Fibroblast of peridontal ligament (primary cell): ENCODE data around the gene APOA5.
"Not testable (repeated sequence)": the region's sequence is repeated elsewhere in the genome, so short reads cannot be mapped to it uniquely, and the experiment has no call there.

ENCODE experiments used
- DNase-seq: peaks from one replicate; pipeline ENCODE4 v3.0.0-alpha.2; 2010; ENCODE audit errors: extremely low read depth

The APOA5 gene

DNA sequence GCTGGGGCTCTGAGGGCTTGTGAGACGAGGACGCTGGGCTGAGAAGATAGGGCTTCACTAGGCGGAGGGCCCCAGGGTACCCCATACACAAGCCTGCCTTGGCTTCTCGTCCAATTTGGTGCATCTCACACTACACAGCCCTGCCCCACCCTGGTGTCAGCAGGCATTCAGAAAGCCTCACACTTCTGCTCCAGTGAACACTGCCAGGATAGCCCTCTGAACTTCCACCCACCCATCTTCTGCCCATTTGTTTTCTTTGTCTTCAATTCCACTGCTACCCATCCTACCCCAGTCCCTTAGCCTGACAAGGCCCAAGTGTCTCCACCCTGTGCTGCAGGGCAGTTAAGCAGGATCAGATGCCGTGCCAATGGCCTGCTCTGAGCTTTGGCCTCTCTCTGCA lies 17.0 kb downstream of the APOA5 start:
- DNase-seq: no peak

DNA sequence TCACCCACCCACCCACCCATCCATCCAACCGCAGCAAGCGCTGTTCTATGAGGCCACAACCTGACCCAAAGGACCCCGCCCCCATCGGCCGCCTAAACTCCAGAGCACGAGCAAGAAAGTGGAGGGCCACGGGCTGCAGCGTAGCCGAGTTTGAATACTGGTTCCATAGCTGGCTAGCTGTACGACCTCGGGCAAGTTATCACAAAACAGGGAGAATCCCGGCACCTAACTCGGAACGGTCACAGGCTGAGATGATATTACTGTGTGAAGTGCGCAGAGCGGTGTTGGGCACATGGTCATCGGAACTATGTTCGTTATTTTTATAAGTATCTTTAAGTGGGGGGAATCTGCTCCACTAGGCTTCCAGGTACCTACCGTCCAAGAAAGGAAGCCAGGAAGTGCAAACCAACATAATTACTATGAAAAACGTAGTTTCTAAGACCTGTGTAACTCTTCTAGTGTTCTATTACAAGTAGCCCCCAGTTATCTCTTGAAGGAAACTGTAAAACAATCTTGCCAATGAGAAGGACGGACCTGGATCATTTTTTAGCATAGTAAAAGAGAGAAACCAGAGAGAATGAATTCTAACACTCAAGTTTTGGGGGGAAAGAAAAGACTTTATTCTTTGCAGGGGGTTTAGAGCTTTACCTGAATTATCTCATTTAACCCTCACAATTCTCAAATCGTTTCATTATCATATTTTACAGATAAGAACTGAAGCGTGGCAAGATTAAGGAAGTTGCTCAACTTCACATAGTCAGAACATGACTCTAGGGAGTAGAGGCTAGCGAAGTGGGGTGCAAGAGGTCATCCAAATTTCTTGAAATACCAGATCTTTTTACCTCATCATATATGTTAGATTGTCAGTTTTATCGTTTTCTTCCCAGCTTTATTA lies 18.2 kb downstream of the APOA5 start:
- DNase-seq: peak; percentile 29

GRCh38 chr11:116772443-116773202 lies 19.1 kb downstream of the APOA5 start, which contains the start of gene BUD13:
TSS of gene BUD13 (minus strand) at chr11:116772987. CDS start at chr11:116772964, 23 bp downstream.
- DNase-seq: peak; percentile 68

GRCh38 chr11:116771935-116772334 lies 19.7 kb downstream of the APOA5 start:
- no peak for DNase-seq

DNA sequence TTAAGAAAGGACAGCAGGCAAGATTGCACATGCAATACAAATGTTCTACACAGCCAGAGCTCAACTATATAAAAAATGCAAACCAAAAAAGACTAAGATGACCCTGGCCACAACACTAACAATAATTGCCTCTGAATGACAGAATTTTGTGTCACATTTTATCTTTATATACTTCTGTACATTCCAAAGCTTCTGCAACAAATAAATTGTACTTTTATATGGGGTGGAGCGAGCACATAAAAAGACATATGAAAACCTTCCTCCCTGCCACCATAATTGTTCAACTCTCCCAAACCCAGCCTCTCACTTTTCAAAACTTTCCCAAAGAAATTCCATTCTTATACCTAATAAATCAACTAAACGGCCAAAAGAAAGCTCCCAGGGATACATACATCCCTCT lies 29.5 kb downstream of the APOA5 start:
- DNase-seq: no peak

- not testable (repeated sequence) for DNase-seq
Measured at GRCh38 chr11:116756044-116756443, 35.6 kb downstream of the APOA5 start.

- no peak for DNase-seq
Measured at GRCh38 chr11:116750070-116750718, 41.5 kb downstream of the APOA5 start.

DNA sequence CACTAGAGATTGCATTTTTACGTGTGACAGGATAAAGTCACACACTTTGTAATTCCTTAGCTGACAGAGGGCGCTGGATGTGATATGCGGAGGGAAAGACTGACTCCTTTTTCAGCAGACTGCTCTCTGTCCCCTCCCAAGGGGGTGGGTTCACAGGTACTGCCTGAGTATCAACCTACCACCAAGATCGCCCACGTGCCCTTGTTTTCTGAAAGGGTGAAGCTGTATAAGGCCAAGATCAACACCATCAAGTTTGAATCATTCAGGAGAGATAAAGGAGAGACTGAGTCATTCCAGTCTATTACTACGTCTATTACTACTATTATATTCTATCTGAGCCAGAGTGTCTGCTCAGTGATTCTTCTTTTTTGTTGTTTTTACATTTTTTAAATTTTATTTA lies 49.6 kb downstream of the APOA5 start:
- DNase-seq: no peak

GRCh38 chr11:116740741-116741140 lies 50.9 kb downstream of the APOA5 start:
- DNase-seq: no peak
